HepG2 (cell line): ENCODE measurements around the gene OR5L1.

Experiments used
- CEBPB ChIP-seq: IDR thresholded peaks from 2 replicates; pipeline ENCODE4 v1.6.1; 2011; ENCODE audit warnings: low read depth, low read length, improper control_type of control experiment, borderline replicate concordance
- HDAC1 ChIP-seq: sonication (generic); formaldehyde crosslinking; IDR thresholded peaks from 2 replicates; pipeline ENCODE4 v1.5.1; 2020; ENCODE audit warnings: mild to moderate bottlenecking, missing genetic modification reagents
- HNF1B ChIP-seq: sonication (generic); formaldehyde crosslinking; IDR thresholded peaks from 2 replicates; pipeline ENCODE4 v1.5.1; 2020; ENCODE audit warnings: mild to moderate bottlenecking, moderate library complexity, missing genetic modification reagents
- HOXA7 ChIP-seq: sonication (generic); formaldehyde crosslinking; IDR thresholded peaks from 2 replicates; pipeline ENCODE4 v1.8.1; 2022; ENCODE audit warnings: mild to moderate bottlenecking, missing genetic modification reagents, moderate library complexity
- MAX ChIP-seq: IDR thresholded peaks from 2 replicates; pipeline ENCODE4 v1.6.1; 2012; ENCODE audit warnings: inconsistent platforms
- MED1 ChIP-seq: sonication (generic); formaldehyde crosslinking; IDR thresholded peaks from 2 replicates; pipeline ENCODE4 v1.4.0; 2020; ENCODE audit warnings: missing genetic modification reagents
- SIN3B ChIP-seq: fragments of 150-350 bp; IDR thresholded peaks from 2 replicates; pipeline ENCODE4 v1.6.1; 2014; ENCODE audit warnings: low read length
- SP1 ChIP-seq, 2 experiments: fragments of 450-650 bp in 1 of 2; sonication (generic) in 1 of 2; formaldehyde crosslinking in 1 of 2; IDR thresholded peaks; 2 replicates each; pipeline versions ENCODE4 v1.4.0 to v1.6.1; 2016 to 2020; ENCODE audit warnings: missing genetic modification reagents in 1 of 2
- ZNF383 ChIP-seq: sonication (generic); formaldehyde crosslinking; IDR thresholded peaks from 2 replicates; pipeline ENCODE4 v1.4.0; 2020; ENCODE audit warnings: missing genetic modification reagents, mild to moderate bottlenecking, borderline replicate concordance
- ZNF639 ChIP-seq: conservative IDR thresholded peaks from 2 replicates; pipeline ENCODE4 v1.6.1; 2018; ENCODE audit warnings: missing genetic modification reagents
- ZNF780A ChIP-seq: sonication (generic); formaldehyde crosslinking; IDR thresholded peaks from 2 replicates; pipeline ENCODE4 v1.8.0; 2022; ENCODE audit warnings: mild to moderate bottlenecking, missing genetic modification reagents, moderate library complexity
- ZSCAN22 ChIP-seq: sonication (generic); formaldehyde crosslinking; IDR thresholded peaks from 2 replicates; pipeline ENCODE4 v1.4.0; 2020; ENCODE audit warnings: mild to moderate bottlenecking, missing genetic modification reagents

- TF ChIP-seq HNF1B: no peak
- no peak for TF ChIP-seq SP1 (IDR thresholded peaks at IDR 0.05)
- no peak for TF ChIP-seq SP1 (CRISPR knock-in tag; IDR thresholded peaks at IDR 0.05)
- no peak for TF ChIP-seq ZNF639
- TF ChIP-seq MAX: no peak
- no peak for TF ChIP-seq ZNF780A
- no peak for TF ChIP-seq ZSCAN22 (CRISPR knock-in tag)
- TF ChIP-seq ZNF383 (CRISPR knock-in tag): no peak
- TF ChIP-seq SIN3B: no peak
- no peak for TF ChIP-seq CEBPB
- TF ChIP-seq MED1 (CRISPR knock-in tag): no peak
- no peak for TF ChIP-seq HDAC1
- no peak for TF ChIP-seq HOXA7 (CRISPR knock-in tag)
Measured at GRCh38 chr11:55852141-55852540, 41.0 kb downstream of the OR5L1 start.
